Mammary epithelial cell (primary cell): ENCODE data around the gene MYO1D.

ENCODE experiments used
- CTCF ChIP-seq, 2 donors: IDR thresholded peaks in 1 of 2; conservative IDR thresholded peaks in 1 of 2; 2 replicates each; pipeline ENCODE4 v1.5.1; 2011 to 2012; ENCODE audit warnings: inconsistent platforms in 2 of 2, low read length in 2 of 2, mild to moderate bottlenecking in 2 of 2, control low read depth in 1 of 2, low read depth in 1 of 2; ENCODE audit not compliant: insufficient read depth in 1 of 2; ENCODE audit errors: extremely low read depth in 1 of 2
- EZH2 ChIP-seq: IDR thresholded peaks from 2 replicates; pipeline ENCODE4 v1.6.1; 2012; ENCODE audit warnings: low read length, inconsistent platforms, borderline replicate concordance

- TF ChIP-seq CTCF (conservative IDR thresholded peaks at IDR 0.05 in 1 of 2, IDR thresholded peaks at IDR 0.05 in 1 of 2; ENCODE audit: extremely low read depth in 1 of 2, insufficient read depth in 1 of 2, low read depth in 1 of 2, low read length in 2 of 2) (no peak), EZH2 (no peak)
These were observed 50.8 kb downstream of the MYO1D start for GRCh38 chr17:32826076-32826475.
